Measurements from ENCODE around the gene CYBC1.

Gene CYBC1

DNA sequence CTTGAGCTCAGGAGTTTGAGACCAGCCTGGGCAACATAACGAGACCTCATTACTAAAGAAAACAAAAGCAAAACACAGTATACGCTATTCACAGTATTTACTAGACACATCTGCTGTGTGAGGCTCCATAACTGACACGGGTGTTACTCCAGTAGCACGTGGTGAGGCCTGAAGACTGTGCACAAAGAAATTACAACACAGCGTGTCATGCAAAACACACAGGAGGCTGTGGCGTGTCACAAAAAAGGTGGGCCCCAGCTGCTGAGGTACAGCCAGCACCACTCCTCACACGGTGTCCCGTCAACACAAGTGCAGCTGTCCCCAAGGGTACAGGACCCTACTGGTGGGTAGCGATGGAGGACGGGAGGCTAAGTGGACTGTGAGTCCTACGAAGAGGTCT is 2.7 kb downstream of the CYBC1 start:
- no peak for DNase-seq (ENCODE audit: low read depth)

DNA sequence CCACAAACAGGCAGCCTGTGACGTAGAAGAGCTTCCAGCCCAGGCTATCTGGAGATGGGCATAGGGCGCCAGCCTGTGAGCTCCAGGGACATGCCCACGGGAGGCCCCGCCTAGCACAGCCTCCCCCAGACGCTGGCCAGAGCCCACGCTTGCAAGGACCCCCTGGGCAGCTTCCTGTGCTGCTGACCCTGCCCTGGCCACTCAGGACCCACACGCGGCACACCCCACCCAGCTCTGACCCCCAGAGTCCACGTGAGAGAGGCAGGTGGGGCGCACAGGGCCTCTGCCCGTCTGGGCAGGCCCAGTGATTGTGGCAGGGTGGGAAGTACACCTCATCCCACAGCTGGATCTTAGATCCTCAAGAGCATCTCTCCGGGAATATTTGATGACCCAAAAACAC is 3.9 kb downstream of the CYBC1 start:
- no peak for DNase-seq (ENCODE audit: low read depth)

DNA sequence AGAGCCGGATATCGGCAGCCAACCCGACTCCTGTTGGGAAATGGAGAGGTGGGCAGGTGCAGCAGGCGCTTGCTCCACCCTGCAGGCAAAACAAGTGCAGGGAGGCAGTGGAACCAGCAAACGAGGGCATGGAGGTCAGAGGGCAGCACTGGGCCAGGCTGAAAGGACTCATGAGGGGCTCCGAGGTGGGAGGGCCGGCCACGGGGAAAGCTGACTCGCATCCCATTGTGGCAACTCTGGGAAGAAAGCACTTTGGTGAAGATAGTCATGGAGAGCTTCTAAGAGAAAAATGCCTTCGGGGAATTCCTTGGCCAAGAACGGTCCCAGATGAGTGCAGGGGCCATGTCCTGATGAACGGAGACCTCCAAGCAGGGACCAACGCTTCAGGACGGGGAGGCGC is 4.4 kb downstream of the CYBC1 start:
- DNase-seq (ENCODE audit: low read depth) = no peak

DNA sequence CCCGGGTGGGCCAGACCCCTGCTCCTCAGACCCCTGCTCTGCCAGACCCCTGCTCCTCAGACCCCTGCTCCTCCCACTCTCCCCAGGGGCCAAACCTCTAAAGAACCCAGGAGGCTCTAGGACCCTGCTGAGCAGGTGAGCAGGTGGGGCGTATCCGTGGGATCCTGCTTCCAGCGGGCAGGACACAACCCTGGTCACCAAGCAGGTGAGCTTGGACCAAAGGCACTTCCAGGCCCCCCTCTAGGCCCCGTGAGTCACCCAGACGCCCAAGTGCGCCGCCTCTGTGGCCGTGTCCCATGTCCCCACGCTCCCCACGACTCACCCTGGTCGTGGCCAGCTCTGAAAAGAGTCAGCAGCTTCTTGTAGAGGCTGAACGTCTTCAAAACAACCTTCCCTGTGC is 5.0 kb downstream of the CYBC1 start:
- no peak for DNase-seq (ENCODE audit: low read depth)

DNA sequence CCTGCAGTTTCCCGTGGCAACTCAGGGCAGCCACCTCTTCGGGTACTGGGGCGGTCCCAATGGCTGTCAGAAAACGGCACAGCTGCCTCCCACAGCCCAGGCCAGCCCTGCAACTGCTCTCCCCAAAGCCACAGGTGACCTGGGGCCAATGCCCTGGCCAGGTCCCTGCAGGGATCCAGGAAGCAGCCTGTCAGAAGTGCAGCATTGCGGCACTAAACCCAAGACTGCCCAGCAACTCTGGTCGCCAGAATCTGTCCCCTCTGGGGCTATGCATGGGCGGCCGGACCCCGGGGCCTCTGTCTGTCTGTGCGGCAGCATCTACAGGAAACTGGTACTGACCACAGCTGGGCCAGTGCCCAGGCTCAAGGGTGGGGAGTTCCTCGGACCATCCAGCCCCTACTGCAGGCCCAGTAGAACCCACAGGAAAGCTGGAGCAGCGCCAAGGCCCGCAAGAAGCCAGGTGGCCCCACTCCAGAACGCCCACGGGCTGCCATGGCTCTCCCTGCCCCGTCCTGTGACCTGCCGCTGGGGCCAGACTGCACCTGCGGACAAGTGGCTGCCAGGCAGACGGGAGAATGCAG is 5.5 kb downstream of the CYBC1 start:
- no peak for DNase-seq (ENCODE audit: low read depth)

DNA sequence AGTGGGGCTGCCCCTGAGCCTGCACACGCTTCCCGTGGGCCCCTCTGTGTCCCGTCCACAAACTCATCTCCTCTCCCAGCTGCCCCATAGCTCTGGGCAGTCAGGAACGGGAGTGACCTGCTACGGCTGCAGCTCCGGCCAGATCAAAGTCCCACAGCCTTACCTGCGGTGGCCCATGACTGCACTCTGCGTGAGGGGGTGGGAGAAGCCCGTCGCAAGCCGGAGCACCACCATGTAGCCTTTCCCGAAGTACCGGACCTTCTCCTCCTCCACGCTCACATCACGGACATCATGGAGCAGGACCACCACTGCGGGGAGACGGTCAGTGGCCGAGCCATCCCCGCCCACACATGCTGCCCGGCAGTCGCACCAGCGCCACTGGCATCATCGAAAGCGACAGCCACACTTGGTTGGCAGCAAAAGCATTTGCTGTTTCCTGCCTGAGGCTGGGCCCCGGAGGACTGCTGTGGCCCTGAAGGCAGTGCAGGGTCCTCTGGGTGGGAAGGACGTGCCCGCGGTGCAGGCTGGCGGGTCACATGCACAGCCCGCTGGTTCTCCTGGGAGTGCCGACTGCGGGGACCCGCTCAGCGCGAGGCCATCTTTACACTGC is 6.2 kb downstream of the CYBC1 start:
- no peak for DNase-seq (ENCODE audit: low read depth)

DNA sequence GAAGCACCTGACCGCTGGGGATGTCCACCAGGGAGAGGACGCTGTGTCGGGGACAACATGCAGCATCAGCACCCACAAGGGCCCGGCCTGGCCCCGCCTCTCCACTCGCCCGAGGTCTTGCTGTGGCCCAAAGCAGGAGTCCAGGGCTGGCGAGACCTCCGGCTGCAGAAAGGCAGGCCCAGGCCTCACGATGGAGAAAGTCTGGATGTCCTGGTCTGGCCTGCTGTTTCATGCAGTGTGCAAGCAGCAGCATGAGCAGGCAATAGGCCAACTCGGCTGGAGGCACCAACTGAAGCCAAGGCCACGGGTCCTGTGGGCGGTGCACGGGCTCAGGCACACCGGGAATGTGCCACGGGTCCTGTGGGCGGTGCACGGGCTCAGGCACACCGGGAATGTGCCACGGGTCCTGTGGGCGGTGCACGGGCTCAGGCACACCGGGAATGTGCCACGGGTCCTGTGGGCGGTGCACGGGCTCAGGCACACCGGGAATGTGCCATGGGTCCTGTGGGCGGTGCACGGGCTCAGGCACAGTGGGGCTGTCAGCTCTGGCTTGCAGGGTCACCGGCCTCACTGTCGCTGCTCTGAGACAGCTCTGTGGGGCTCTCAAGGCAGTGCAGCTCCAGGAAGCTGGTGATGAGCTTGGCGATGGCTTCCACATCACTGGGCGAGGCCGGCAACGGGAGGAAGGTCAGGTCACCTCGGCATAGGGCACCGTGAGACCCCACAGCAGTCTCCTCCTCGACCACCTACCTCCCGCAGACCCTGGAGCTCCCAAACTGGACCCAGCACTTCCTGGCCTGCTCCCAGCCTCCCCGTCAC is 6.9 kb downstream of the CYBC1 start:
- no peak for DNase-seq (ENCODE audit: low read depth)

DNA sequence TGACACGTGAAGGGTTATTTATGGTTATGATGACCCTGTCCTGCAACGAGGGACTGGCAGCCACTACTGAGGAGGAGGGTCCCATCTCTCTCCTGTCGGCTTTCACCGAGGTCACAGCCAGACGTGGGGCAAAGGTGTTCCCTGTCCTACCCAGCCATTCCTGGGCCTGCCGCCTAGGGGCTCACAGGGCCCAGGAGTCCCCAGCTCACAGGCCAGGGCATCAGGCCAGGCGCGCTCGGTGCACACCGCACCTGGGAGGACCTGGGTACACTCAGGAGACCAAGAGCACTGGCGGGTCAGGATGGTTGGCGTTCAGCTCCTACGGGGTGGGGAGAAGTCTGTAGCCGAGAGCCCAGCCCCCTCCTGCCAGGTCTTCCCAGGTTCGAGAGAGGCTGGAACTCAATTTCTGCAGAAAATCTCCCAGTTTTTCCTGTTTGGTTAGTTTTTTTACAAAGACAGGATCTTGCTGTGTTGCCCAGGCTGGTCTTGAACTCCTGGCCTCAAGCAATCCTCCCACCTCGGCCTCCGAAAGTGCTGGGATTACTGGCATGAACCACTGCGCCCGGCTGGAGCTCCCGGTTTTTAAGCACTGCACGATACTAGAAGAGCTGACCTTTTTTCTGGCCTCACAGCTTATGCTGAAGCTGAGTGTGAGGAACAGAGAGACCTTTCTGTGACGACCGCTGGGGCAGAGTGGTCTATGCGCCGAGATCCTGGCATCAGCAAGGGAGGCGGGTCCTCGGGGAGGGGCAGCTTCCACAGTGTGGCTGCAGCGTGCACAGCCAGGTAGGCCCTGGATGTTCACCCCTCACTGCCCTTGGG is 7.7 kb downstream of the CYBC1 start:
- DNase-seq (ENCODE audit: low read depth) = no peak

DNA sequence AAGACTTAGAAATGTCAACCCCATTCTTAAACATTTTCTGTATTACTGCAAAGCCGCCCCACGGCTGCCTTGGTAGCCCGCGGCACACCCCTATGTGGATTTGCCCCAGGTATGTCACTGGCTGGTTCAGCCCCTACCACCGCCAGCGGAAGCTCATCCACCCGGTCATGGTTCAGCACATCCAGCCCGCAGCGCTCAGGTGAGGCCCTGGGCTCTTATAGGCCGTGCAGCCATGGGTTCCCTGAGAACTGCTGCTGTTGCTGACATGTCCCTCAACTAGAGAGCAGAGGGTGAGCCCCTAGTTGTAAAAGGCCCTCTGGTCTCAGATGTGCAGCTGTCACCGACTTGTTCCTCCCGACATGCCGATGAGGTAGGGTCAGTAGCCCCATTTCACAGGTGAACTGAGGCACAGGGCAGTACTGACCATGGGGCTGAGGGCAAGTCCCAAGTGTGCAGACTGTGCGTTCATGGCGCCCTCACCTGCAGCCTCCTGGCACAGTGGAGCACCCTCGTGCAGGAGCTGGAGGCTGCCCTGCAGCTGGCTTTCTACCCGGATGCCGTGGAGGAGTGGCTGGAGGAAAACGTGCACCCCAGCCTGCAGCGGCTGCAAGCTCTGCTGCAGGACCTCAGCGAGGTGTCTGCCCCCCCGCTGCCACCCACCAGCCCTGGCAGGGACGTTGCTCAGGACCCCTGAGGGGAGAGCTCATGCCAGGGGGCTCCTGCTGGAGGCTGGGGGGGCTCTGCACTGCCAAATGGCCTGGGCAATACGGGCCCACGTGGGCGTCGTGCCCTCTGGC is 8.7 kb downstream of the CYBC1 start:
- no peak for DNase-seq (ENCODE audit: low read depth)

DNA sequence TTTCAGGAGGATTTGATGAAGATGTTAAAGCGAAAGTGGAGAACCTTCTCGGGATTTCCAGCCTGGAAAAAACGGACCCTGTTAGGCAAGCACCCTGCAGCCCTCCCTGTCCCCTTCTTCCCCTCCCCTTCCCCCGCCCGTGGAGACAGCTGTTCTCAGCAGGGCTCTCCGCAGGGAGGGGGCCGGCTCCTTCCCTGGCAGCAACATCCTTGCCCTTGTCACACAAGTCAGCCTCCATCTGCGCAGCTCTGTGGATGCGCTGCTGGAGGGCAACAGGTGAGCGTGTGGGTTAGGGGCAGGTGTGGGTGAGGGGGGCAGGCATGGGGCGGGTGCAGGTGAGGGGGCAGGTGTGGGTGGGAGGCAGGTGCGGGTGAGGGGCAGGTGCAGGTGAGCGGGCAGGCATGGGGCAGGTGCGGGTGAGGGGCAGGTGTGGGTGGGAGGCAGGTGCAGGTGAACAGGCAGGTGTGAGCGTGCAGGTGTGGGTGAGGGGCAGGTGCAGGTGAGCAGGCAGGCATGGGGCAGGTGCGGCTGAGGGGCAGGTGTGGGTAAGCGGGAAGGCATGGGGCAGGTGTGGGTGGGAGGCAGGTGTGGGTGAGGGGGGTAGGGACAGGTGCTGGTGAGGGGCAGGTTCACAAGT is 9.4 kb downstream of the CYBC1 start:
- no peak for DNase-seq (ENCODE audit: low read depth)

DNA sequence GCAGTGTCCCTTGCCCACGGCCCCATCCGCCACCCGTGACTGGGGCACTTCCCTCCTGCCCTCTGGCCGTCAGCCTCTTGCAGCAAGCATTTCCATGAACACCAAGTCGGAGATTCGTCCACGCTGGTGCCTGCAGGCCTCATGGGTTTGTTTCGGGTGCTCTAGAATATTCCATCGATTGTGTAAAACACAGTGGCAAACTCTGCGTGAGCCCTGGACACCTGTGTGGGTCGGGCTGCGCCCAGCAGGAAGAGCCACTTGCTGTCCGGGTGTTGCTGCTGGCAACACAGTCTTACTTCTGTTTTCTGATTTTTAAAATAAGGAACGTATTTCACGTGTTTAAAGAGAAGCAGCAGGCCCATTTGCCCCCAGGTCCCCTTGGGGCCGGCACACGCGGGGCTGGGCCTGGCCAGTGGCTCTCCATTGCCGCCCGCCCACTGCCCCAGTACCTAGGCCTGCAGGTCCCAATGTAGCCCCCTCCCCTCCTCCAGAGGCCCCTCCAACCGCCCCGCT is 10.0 kb downstream of the CYBC1 start:
- no peak for DNase-seq (ENCODE audit: low read depth)

DNA sequence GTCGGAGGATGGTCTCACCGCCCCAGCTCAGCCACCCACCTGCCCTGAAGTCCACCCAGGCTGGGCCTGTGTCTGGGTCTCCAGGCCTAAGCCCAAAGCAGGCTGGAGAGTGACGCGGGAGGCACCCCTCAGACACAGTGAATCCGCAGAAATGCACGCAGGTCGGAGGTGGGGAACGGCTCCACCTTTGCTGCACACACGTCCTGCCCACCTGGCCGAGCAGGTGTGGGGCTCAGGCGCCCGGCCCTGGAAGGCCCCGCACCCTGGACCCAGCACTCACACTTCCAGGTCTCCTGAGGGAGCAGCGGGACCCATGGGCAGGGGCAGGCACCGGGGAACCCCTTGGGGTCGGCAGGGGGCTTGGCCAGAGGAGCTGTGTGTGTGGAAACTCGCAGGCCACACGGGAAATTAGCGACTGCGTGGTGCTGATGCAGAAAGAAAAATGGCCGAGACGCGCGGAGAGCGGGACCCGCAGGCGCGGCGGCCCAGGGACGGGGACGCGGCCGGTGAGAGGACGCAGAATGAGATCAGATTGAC is 10.7 kb downstream of the CYBC1 start:
- DNase-seq (ENCODE audit: low read depth) = no peak

DNA sequence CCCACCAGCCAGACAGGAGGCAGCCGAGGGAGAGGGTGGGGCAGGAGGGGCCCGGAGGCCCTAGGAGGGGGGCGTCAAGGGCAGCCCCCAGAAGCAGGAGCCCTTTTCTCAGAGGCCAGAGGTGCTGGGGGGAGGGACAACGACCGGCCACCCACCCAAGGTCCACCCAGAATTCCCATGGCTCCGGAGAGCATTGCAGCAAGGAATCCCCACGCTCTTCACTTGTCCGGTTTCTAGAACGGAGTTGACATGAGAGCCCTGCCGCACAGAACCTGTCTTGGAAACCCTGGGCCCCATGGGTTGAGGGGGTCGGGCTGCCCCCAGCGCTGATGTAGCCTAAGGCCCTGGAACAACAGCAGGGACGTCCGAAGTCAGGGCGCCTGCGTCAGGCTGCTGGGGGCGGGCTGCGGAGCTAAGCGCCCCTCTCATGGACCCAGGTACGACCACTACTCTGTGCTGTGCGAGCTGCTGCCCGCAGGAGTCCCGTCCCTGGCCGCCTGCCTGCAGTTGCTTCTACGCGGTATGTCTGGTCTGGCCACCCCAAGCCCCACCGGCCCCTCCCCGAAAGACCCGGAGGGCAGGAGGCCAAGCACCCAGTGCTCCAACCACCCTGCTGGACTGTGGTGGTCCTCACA is 11.2 kb downstream of the CYBC1 start:
- DNase-seq (ENCODE audit: low read depth) = no peak

DNA sequence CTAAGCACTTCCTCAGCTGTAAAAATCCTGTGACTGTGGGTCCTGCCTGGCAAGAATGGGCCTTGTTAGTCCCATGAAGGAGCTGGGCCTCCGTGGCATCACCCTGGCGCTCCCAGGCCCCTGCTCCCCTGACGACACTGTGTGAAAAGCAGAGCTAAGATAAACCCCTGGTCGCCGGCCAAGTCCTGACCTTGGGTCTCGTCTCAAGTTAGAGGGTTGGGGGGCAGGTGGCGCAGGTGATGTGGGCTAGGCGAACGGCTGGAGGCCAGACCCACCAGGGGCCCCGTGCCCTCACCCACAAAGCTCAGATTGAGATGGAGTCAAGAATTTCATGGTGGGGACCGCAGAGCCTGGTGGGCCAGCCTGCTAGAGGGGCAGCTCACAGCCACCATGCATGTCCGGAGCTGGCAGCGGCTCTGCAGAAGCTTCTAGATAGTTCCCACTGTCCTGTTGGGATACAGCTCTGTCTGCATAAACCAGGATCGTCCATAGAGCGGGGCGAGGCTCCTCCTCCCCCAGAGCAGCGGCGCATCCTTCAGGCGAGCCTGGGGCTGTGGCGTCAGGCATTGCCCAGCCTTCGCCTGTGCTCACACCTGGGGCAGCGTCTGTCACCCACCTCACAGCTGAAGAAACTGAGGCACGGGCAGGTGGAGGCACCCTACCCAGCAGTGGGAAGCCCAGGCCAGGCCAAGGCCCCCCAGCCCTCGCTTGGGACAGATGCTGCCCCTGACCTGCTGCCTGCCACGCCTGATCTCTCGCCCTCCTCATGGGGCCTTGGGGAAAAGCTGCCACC is 12.0 kb downstream of the CYBC1 start:
- no peak for DNase-seq (ENCODE audit: low read depth)

DNA sequence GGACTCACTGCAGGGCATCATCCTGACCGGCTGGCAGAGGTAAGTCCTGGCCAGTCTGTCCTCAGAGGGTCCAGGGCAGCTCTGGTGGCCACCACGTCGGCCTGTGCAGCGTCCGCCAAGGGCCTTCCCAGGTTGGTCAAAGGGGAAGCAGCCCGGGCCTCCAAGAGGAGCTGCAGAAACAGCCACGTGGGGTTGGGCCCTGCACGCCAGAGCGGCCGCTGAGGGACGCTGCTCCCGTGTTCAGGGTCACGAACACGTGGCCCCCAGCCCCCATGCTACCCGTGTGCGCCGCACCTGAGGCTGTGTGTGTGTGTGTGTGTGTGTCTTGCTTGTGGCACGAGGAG is 13.3 kb downstream of the CYBC1 start:
- no peak for DNase-seq (ENCODE audit: low read depth)

DNA sequence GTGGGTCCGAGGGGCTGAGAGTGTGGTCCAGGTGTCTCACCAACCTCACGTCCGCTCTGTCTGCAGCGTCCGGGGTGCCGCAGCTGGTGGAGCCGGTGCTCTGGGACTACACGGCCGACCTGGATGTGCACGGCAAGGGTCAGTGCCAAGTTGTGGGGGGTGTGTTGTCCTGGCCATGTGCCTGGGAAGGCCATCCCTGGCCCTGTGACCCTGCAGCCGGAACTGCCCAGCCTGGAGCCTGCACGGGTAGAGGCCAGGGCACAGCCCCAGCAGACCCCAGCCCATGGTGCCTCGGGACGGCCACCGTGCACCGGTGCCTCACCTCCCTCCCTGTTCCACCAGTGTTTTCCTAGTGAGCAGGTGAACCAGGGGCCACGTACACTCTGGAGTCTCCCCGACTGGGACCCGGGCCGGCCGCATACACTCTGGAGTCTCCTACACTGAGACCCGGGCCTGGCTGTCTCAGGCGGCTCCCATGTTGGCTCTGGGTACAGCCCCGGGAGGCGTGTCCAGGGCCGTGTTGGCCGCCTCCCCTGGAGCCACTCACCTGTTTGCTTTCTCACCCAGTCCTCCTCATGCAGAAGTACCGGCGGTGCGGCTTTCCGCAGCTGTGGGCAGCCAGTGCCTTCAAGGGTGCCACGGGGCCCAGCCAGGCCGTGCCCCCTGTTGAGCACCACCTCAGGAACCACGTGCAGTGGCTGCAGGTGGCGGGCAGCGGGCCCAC is 13.8 kb downstream of the CYBC1 start:
- DNase-seq (ENCODE audit: low read depth) = no peak

DNA sequence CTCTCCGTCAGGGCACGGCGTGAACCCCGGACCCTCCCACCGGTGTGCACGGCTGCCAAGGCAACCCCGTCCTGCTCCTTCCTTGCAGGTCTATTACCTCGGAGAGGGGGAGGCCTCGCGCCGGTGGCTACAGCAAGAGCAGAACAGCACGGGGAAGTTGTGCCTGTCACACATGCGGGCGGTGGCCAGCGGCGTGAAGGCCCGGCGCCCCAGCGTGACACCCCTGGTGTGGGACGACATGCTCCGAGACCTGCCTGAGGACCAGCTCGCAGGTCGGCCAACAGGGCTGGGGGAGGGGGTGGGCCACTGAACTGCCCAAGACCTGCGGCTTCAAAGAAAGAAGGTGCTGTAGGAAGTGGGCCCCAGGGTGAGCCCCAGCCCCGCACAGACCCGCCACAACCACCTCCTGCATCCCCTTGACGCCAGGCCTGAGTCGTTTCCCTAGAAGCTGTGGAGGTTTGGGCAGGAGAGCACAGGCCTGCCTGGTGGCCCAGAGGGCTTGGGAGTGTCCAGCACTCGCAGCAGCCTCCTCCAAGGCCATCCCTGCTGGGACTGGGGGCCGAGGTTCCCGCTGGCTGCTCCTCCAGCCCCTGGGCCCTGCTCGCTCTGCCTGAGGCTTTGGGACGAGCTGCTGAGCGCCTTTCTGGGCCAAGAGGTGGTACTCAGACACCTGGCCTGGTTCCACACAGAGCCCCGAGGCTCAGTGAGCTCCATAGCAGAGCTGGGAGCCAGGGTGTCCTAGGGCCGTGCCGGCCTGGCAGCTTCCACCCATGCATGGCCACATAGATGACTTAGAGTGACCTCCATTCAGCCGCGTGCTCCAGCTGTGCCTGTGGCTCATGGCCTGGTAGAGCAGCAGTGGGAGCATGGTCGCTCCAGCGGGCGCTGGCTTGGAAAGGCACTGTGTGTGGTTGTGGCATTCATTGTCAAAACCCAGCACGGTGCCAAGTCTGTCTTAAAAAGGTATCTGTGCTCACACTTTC is 14.7 kb downstream of the CYBC1 start:
- no peak for DNase-seq (ENCODE audit: low read depth)

DNA sequence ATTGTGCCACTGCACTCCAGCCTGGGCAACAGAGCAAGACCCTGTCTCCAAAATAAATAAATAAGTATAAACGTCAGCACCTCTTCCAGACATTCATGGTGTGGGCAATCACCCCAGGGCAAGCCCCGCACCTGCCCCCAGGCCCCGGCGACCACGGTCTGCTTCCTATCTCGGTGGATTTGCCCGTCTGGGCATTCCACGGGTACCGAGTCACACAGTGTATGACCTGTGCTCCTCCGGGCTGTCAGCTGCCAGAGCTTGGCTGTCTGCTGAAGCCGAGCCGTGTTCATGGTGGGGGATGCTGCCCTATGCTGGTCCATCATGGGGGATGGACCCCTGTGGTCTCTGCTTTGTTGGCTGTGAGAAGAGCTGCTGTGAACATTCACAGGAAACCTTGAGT is 15.4 kb downstream of the CYBC1 start:
- no peak for DNase-seq (ENCODE audit: low read depth)

Data from GM04503 (cell line).